HG02970 (cell line): ENCODE data around the gene SLC26A1.

Source experiments
- ATAC-seq: cut with Tn5 transposase; IDR thresholded peaks from one replicate; pipeline ENCODE4 v1.9.1; 2021; ENCODE audit warnings: mild to moderate bottlenecking, moderate library complexity, moderate number of reproducible peaks; ENCODE audit not compliant: unreplicated experiment, low FRiP score

SLC26A1 gene

DNA sequence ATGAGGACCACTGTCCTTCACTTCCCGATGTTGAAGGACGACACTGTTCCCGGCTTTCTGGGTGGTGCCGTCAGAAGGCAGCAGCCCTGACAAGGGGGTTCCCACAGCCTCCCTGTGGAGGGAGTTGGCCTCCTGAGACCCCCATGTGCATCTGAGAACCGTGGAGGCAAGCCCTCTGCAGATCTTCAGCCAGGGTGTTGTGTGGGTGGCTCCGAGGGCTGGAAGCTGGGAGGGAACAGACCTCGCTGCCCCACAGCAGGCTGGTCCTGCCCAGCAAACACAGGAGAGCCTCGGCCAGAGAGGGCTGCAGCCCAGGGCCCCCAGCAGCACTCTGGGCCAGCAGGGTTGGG, 36.0 kb downstream of the SLC26A1 start:
- no peak for ATAC-seq

DNA sequence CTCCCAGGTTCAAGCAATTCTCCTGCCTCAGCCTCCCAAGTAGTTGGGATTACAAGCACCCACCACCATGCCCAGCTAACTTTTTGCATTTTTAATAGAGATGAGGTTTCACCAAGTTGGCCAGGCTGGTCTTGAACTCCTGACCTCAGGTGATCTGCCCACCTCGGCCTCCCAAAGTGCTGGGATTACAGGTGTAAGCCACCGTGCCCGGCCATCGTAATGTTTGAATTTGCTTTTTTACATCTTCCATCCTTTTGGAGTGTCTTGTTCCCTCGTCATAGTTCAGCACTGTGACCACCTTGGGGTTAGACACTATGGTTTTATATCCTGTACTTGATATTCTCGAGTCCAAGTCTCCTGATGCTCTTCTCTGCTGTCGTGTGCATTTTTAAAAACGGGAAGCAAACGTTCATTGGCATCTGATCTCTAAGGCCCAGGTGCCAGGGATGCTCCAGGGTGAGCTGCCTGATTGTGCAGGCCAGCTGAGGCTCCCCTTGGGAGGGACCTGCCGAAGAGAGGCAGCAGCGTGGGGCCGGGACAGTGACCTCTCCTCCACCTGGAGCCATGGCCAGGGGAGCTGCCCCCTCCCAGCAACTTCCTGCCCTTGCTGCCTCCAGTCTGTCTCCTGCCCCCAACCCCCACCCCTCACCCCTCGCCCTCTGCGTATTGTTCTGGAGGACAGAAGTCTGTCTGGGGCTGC, 36.5 kb downstream of the SLC26A1 start:
- ATAC-seq, result no peak

DNA sequence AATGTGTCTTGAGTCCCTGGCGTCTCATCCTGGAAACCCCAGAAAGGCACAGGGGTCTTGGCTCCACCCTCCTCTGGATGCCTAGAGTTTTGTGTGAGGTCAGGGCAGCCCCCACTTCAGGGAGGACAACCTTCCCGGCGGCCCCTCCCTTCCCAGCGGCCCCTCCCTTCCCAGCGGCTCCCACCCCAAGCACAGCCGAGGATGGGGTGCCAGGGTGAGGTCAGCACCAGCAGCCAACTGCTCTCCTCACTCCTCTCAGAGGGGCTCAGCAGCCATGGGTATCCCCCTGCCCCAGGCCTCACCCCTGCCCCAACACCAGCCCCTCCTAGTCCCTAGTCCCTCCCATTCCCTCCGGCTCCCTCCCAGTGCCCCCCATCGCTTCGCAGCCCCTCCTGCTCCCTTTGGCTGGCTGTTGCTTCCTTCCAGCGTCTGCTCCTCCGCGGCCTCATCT, 37.2 kb downstream of the SLC26A1 start:
- no peak for ATAC-seq

DNA sequence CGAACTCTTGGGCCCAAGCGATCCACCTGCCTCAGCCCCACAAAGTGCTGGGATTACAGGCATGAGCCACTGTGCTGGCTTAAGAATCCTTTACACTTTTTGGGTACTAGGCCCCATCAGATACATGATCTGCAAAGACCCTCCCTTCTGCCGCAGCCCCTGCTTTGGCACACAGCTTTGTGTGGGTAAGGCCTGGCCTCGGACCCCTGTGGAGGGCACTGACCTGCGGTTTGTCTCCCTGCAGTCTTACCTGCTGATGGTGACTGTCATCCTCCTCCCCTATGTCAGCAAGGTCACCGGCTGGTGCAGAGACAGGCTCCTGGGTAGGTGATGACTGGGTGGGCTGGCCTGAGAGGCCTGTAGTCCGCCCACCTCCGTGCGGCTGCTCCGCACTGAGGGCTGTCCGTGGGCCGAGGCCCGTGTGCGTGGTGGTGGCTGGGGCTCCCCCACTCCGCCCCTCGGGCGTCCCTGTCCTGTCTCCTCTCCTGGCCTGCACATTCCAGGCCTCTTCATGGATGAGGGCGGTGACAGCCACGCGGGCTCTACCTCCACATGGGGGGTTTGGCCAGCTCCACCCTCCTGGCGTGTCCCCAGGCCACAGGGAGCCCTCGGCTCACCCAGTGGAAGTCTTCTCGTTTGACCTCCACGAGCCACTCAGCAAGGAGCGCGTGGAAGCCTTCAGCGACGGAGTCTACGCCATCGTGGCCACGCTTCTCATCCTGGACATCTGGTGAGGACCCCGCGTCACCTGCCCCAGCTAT, 37.9 kb downstream of the SLC26A1 start:
- no peak for ATAC-seq

DNA sequence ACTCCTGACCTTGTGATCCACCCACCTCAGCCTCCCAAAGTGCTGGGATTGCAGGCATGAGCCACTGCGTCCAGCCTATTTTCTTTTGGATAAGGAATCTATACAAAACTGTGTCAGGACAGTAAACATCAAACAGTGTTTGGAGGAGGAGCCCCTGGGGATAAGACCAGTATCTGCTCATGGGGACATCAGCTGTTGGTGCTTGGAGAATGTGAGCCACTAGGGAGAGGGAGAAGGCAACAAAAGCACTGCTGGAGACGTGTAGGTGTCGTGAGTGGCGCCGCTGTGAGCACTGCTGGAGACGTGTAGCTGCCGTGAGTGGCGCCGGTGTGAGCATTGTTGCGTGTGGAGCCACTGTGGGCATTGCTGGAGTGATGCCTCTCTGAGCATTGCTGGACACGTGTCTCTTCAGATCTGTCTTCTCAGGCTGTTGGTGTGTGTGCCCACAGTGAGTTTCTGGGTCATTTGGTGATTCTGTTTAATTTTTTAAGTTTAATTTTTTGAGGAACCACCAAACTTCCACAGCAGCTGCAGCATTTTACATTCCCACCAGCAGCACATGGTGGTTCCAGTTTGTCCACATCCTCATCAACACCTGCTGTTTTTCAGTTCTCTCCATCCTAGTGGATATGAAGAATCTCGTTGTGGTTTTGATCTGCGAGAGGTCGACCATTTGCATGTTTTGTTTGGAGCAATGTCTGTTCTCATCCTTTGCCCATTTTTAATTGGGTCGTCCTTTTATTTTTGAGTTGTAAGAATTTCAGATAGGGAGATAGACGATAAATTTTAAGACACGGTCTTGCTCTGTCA, 38.8 kb downstream of the SLC26A1 start:
- ATAC-seq, result no peak

DNA sequence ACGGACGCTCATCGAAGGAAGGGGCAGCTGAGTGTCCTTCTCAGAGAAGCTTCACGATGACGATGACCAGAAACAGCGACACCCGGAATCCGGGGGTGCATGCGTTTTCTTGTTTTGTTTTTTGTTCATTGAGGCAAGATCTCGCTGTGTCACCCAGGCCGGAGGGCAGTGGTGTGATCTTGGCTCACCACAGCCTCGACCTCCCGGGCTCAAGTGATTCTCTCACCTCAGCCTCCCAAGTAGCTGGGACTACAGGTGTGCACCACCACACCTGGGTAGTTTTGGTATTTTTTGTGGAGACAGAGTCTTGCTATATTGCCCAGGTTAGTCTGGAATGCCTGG, 39.7 kb downstream of the SLC26A1 start:
- ATAC-seq, result no peak

DNA sequence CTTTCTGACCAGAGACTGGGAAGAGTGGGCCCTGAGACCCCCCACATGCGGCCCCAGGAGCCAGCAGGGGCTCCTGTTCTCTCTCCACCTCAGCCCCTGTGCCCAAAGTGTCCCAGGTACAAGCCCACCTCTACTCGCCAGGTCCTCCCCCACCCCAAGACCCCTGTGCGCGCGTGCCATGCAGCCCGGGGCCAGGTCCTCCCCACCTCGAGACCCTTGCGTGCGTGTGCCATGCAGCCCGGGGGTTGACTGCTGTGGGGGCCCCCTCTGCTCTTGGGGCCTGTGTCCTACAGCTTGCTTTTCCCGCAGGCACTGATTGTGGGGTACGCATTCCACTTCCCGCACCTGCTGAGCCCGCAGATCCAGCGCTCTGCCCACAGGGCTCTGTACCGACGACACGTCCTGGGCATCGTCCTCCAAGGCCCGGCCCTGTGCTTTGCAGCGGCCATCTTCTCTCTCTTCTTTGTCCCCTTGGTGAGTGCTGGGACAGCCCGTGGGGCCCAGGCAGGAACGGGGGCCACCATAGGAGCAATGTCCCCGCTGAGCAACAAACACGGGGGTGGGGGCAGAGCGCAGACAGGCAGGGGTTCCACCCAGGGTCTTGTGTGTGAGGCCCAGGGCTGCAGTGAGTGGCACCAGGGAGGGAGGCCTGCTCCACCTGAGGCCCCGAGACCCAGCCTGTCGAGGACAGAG, 40.2 kb downstream of the SLC26A1 start:
- ATAC-seq, result no peak

DNA sequence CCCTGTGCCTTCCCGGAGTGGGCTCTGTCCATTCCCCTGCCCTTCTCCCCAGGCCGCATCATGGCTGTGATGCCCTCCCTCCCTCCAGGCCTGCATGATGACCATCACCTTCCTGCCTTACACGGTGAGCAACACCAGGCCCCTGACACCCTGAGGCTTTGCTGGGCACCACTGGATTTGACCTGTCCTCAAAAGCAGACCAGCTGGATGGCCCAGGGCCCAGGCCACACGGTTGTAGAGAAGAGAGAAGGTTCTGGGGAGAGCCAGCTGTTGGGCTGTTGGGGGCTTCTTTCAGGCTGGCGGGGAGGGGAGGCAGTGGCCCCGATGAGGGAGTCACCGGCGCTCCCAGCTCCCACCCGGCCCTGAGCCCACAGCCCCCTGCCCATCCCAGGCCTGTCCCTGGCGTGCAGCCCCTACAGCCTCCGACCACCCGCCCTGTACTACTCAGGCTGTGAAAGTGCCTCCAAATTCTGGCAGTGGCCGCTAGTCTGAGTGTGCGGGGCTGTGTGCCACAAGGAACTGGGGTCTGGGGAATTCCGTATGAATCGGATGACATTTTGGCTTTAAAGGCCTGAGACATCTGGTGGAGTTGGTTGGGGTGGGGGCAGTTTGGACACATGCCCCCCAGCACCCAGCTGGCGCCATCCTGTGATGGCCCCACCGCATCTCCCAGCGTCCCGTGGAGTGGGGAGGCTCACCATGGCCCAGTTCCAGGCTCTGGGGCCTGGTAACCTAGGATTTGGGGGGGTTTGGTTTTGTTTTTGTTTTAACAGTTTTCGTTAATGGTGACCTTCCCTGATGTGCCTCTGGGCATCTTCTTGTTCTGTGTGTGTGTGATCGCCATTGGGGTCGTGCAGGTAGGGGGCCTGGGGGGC, 41.4 kb downstream of the SLC26A1 start:
- no peak for ATAC-seq

DNA sequence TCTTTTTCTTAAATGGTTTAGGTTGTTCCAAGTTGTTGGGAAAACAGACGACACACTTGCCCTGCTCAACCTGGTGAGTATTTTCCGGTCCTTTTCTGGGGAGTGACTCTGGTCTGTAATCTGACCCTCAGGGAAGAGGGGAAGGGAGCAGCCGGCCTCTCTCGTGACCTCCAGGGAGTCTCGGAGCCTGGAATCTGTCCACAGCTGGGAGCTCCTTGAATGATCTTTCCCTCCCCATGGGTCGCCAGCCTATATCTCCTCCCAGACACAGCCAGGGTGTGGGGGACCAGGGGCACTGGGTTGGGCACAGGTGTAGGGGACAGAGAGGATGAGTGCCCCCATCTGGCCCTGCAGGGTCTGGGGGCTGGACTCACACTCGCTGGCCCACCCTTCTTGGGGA, 42.0 kb downstream of the SLC26A1 start:
- ATAC-seq, result no peak

DNA sequence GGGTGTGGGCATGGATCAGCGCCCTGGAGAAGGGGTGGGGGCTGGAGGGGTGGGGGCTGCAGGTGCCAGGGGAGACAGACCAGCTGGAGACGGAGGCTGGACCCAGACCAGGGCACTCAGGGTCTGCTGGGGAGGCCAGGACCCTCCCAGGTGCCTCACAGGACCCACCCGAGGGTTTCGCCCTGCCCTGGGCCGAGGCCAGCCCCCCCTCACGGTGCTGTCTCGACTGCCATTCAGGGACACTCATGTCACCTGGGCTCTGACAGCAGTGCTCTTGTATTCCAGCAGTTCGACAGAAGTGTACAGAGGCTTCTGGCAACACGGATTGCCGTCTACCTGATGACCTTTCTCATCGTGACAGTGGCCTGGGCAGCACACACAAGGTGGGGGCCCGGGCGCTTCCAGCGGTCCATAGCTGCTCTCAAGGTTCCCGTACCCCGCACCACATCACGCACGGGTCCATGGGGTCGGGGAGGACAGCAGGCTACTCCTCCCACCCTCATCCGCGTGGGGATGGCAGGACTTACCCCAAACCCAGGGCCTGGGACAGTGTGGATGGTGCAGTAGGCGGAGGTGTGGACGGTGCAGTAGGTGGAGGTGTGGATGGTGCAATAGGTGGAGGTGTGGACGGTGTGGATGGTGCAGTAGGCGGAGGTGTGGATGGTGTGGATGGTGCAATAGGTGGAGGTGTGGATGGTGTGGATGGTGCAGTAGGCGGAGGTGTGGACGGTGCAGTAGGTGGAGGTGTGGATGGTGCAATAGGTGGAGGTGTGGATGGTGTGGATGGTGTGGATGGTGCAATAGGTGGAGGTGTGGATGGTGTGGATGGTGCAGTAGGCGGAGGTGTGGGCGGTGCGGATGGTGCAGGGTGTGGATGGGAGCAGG, 42.8 kb downstream of the SLC26A1 start:
- ATAC-seq, result no peak

DNA sequence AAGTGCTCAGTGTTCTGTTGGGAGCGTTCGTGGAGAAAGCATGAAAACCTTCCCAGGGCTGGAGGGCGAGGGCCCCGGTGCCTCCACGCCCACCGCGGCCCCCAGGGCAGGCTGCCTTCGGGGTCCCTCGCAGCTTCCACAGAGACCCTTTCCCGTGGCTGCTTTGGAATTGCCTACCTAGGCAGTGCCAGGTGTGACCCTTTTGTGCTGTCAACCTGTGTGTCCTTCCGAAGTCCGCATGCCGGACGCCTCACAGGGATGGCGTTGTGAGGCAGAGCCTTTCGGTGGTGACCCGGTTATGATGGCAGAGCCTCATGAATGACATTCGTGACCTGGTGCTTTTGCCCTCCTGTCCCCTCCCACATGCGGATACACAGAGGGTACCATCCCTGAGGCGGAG, 43.5 kb downstream of the SLC26A1 start:
- ATAC-seq, result no peak

DNA sequence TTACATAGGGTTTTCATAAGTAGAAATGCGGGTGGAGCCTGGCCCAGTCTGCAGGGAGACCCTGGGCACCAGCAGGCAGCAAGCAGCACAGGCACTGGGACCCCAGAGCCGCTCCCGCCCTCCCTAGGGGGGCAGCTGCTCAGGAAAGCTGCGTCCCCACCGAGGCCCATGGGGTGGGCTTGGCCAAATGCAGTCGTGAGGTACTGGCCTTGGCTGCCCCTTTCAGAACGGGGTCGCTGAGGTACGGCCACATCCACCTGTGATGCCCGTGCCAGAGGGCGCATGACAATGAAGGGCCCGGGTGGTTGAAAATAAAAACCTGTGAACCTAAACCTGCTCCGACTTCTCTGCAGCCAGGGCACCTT, 44.3 kb downstream of the SLC26A1 start:
- no peak for ATAC-seq

DNA sequence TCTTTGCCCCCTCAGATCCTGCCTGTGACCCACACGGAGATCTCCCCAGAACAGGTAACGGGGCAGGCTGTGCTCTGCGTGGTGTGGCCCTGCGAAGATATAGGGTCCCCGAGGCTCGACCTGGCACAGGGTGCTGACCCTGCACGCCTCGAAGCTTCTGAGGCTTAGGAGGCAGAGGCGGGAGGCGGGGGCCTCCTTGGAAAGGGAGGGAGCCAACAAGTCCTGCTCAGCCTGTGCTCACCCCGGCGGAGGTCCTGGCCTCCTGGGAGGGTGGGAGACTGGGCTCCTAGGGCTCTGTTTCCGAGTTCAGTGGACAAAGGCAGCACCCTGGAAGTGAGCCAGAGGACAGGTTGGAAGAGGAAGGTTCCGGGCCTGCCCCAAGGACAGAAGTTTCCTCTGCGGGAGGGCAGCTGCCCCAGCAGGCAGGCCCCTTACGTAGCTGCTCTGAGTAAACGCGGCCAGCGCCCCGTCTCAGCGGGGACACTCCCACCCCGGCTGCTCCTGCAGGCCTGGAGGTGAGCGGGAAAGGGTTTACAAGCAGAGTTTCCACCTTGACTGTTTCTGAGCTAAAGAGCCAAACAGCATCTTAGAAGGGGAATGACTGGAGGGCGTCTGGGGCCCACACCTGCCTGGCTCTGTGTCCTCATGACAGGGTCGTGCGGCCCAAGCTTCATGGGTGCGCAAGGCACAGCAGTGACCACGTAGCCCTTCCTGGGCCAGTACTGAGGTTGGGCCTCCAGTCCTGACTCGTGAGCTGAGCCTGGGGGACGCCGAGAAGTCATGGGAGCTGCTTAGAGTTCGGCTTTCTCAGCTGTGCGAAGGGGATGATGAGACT, 44.9 kb downstream of the SLC26A1 start:
- ATAC-seq, result no peak

DNA sequence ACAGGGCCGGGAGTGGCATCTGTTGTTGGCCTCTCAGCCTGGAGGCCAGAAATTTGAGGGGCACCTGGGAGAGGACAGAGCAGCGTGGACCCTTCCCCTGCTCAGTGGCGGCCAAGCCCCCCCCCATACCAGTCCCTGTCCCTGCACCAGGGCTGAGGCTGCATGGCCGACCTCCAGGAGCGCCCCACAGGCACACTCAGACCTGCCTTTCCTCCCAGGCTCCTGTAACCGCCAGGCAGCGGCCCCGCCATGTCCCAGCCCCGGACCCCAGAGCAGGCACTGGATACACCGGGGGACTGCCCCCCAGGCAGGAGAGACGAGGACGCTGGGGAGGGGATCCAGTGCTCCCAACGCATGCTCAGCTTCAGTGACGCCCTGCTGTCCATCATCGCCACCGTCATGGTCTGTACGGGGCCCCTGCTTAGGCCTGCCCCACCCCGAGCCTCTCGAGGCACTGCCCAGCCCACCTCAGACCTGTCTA, 45.7 kb downstream of the SLC26A1 start:
- ATAC-seq, result no peak

DNA sequence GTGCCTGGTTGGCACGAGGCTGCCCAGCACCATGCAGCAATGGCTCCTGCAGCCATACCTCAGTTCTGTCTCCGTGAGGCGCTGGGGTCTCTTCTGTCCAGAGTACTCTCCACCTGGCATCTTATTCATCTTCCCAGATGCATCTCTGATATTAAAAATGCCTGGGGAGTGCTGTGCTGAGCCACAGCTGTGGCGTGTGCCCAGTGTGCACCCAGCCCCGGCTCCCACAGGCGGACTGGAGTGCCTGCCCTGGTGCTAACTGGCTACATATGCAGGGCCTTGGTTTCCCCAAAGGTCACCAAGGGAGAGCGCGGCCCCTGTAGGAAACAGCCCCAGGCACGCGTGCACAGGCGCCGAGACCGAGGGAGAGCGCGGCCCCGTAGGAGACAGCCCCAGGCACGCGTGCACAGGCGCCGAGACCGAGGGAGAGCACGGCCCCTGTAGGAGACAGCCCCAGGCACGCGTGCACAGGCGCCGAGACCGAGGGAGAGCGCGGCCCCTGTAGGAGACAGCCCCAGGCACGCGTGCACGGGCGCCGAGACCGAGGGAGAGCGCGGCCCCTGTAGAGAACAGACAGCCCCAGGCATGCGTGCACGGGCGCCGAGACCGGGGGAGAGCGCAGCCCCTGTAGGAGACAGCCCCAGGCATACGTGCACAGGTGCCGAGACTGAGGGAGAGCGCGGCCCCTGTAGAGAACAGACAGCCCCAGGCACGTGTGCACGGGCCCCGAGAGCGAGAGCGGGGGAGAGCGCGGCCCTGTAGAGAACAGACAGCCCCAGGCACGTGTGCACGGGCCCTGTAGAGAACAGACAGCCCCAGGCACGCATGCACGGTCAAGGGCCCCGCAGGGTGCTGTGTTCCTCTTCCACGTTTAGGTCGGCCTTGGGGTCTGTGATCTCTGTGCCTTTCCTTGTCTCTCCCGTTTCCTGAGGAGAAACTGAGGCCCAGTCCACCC, 46.4 kb downstream of the SLC26A1 start:
- ATAC-seq, result no peak

DNA sequence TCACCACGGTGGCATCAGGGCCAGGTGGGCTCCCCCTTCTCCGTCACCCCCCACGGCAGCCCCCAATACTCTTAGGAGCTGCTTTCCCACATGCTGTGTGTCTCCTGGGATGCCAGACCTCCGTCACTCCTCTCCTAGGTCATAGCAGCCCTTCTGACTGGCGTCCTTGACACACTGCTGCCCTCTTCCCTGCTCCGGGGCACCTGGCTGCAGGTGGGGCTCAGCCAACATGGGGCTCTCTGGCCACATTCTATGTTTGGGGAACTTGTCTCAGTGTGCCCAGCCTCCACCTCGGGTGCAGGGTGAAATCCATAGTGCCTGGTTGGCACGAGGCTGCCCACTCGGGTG, 47.1 kb downstream of the SLC26A1 start:
- no peak for ATAC-seq
